HepG2 (cell line): ENCODE measurements around the gene ITGB2.

ENCODE experiments used
- CREB1 ChIP-seq, 2 experiments: fragments of 450-650 bp in 1 of 2; IDR thresholded peaks; 2 replicates each; pipeline ENCODE4 v1.6.1; 2016 to 2017; ENCODE audit warnings: control low read depth in 1 of 2, mild to moderate bottlenecking in 1 of 2, missing compliant biosample characterization in 1 of 2, missing genetic modification characterization in 1 of 2
- CTCF ChIP-seq: sonication (generic); formaldehyde crosslinking; IDR thresholded peaks from 2 replicates; pipeline ENCODE4 v1.5.0; 2020; ENCODE audit warnings: mild to moderate bottlenecking, missing genetic modification reagents, moderate library complexity
- DNMT1 ChIP-seq: sonication (generic); formaldehyde crosslinking; IDR thresholded peaks from 2 replicates; pipeline ENCODE4 v1.5.1; 2020; ENCODE audit warnings: mild to moderate bottlenecking, missing genetic modification reagents
- EZH2 ChIP-seq: conservative IDR thresholded peaks from 2 replicates; pipeline ENCODE4 v1.6.1; 2012; ENCODE audit warnings: mild to moderate bottlenecking, low read depth, low read length, moderate library complexity
- FLYWCH1 ChIP-seq: sonication (generic); formaldehyde crosslinking; IDR thresholded peaks from 2 replicates; pipeline ENCODE4 v1.8.1; 2023; ENCODE audit warnings: mild to moderate bottlenecking, missing genetic modification reagents
- MAZ ChIP-seq, 2 experiments: sonication (generic) in 1 of 2; formaldehyde crosslinking in 1 of 2; IDR thresholded peaks; 2 replicates each; pipeline versions ENCODE4 v1.5.0 to v1.6.1; 2012 to 2020; ENCODE audit warnings: low read depth in 2 of 2, mild to moderate bottlenecking in 2 of 2, borderline replicate concordance in 1 of 2, improper control_type of control experiment in 1 of 2, low read length in 1 of 2, missing genetic modification reagents in 1 of 2, moderate library complexity in 1 of 2
- RAD21 ChIP-seq: fragments of 450-650 bp; formaldehyde crosslinking; IDR thresholded peaks from 2 replicates; pipeline ENCODE4 v1.5.0; 2020; ENCODE audit warnings: mild to moderate bottlenecking
- RFX5 ChIP-seq: IDR thresholded peaks from 2 replicates; pipeline ENCODE4 v1.6.1; 2011; ENCODE audit warnings: low read depth, low read length, improper control_type of control experiment
- SP1 ChIP-seq, 2 experiments: fragments of 450-650 bp in 1 of 2; sonication (generic) in 1 of 2; formaldehyde crosslinking in 1 of 2; IDR thresholded peaks; 2 replicates each; pipeline versions ENCODE4 v1.4.0 to v1.6.1; 2016 to 2020; ENCODE audit warnings: missing genetic modification reagents in 1 of 2
- ZBTB1 ChIP-seq: sonication (generic); formaldehyde crosslinking; IDR thresholded peaks from 2 replicates; pipeline ENCODE4 v1.4.0; 2020; ENCODE audit warnings: missing genetic modification reagents, borderline replicate concordance
- ZNF615 ChIP-seq: sonication (generic); formaldehyde crosslinking; IDR thresholded peaks from 2 replicates; pipeline ENCODE4 v1.5.0; 2020; ENCODE audit warnings: mild to moderate bottlenecking, missing genetic modification reagents, borderline replicate concordance
- ZNF652 ChIP-seq: IDR thresholded peaks from 2 replicates; pipeline ENCODE4 v1.6.1; 2016; ENCODE audit warnings: low read depth, borderline replicate concordance
- TF ChIP-seq, protein P1 (sequence below): sonication (generic); formaldehyde crosslinking; IDR thresholded peaks from 2 replicates; pipeline ENCODE4 v1.9.0; 2021; ENCODE audit warnings: mild to moderate bottlenecking, missing genetic modification reagents
- TF ChIP-seq, protein P2 (sequence below), 2 experiments: IDR thresholded peaks; 2 replicates each; pipeline ENCODE4 v1.6.1; 2011 to 2012; ENCODE audit warnings: low read length in 2 of 2, borderline replicate concordance in 1 of 2, low read depth in 1 of 2, mild to moderate bottlenecking in 1 of 2, moderate library complexity in 1 of 2

- TF ChIP-seq RAD21 (CRISPR knock-in tag): no peak
- no peak for TF ChIP-seq FLYWCH1 (CRISPR knock-in tag)
- no peak for TF ChIP-seq ZBTB1 (CRISPR knock-in tag)
- no peak for TF ChIP-seq DNMT1 (CRISPR knock-in tag)
- no peak for TF ChIP-seq RFX5
- TF ChIP-seq CTCF (CRISPR knock-in tag): no peak
- TF ChIP-seq ZNF652 (CRISPR knock-in tag): no peak
- no peak for TF ChIP-seq SP1 (IDR thresholded peaks at IDR 0.05)
- no peak for TF ChIP-seq SP1 (CRISPR knock-in tag; IDR thresholded peaks at IDR 0.05)
- no peak for TF ChIP-seq EZH2
- TF ChIP-seq, protein P1, sequence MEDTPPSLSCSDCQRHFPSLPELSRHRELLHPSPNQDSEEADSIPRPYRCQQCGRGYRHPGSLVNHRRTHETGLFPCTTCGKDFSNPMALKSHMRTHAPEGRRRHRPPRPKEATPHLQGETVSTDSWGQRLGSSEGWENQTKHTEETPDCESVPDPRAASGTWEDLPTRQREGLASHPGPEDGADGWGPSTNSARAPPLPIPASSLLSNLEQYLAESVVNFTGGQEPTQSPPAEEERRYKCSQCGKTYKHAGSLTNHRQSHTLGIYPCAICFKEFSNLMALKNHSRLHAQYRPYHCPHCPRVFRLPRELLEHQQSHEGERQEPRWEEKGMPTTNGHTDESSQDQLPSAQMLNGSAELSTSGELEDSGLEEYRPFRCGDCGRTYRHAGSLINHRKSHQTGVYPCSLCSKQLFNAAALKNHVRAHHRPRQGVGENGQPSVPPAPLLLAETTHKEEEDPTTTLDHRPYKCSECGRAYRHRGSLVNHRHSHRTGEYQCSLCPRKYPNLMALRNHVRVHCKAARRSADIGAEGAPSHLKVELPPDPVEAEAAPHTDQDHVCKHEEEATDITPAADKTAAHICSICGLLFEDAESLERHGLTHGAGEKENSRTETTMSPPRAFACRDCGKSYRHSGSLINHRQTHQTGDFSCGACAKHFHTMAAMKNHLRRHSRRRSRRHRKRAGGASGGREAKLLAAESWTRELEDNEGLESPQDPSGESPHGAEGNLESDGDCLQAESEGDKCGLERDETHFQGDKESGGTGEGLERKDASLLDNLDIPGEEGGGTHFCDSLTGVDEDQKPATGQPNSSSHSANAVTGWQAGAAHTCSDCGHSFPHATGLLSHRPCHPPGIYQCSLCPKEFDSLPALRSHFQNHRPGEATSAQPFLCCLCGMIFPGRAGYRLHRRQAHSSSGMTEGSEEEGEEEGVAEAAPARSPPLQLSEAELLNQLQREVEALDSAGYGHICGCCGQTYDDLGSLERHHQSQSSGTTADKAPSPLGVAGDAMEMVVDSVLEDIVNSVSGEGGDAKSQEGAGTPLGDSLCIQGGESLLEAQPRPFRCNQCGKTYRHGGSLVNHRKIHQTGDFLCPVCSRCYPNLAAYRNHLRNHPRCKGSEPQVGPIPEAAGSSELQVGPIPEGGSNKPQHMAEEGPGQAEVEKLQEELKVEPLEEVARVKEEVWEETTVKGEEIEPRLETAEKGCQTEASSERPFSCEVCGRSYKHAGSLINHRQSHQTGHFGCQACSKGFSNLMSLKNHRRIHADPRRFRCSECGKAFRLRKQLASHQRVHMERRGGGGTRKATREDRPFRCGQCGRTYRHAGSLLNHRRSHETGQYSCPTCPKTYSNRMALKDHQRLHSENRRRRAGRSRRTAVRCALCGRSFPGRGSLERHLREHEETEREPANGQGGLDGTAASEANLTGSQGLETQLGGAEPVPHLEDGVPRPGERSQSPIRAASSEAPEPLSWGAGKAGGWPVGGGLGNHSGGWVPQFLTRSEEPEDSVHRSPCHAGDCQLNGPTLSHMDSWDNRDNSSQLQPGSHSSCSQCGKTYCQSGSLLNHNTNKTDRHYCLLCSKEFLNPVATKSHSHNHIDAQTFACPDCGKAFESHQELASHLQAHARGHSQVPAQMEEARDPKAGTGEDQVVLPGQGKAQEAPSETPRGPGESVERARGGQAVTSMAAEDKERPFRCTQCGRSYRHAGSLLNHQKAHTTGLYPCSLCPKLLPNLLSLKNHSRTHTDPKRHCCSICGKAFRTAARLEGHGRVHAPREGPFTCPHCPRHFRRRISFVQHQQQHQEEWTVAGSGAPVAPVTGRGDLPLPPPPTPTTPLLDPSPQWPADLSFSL (CRISPR knock-in tag): no peak
- TF ChIP-seq ZNF615 (CRISPR knock-in tag): no peak
- TF ChIP-seq, protein P2, sequence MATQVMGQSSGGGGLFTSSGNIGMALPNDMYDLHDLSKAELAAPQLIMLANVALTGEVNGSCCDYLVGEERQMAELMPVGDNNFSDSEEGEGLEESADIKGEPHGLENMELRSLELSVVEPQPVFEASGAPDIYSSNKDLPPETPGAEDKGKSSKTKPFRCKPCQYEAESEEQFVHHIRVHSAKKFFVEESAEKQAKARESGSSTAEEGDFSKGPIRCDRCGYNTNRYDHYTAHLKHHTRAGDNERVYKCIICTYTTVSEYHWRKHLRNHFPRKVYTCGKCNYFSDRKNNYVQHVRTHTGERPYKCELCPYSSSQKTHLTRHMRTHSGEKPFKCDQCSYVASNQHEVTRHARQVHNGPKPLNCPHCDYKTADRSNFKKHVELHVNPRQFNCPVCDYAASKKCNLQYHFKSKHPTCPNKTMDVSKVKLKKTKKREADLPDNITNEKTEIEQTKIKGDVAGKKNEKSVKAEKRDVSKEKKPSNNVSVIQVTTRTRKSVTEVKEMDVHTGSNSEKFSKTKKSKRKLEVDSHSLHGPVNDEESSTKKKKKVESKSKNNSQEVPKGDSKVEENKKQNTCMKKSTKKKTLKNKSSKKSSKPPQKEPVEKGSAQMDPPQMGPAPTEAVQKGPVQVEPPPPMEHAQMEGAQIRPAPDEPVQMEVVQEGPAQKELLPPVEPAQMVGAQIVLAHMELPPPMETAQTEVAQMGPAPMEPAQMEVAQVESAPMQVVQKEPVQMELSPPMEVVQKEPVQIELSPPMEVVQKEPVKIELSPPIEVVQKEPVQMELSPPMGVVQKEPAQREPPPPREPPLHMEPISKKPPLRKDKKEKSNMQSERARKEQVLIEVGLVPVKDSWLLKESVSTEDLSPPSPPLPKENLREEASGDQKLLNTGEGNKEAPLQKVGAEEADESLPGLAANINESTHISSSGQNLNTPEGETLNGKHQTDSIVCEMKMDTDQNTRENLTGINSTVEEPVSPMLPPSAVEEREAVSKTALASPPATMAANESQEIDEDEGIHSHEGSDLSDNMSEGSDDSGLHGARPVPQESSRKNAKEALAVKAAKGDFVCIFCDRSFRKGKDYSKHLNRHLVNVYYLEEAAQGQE (IDR thresholded peaks at IDR 0.05; ENCODE audit: borderline replicate concordance in 1 of 2, low read depth in 1 of 2, low read length in 2 of 2): no peak
- no peak for TF ChIP-seq MAZ (IDR thresholded peaks at IDR 0.05; ENCODE audit: borderline replicate concordance, low read depth, low read length)
- TF ChIP-seq MAZ (CRISPR knock-in tag; IDR thresholded peaks at IDR 0.05; ENCODE audit: low read depth): no peak
- TF ChIP-seq CREB1 (IDR thresholded peaks at IDR 0.05): no peak
- no peak for TF ChIP-seq CREB1 (CRISPR knock-in tag; IDR thresholded peaks at IDR 0.05)
These were observed 21.6 kb downstream of the ITGB2 start for GRCh38 chr21:44898851-44899767.
